CD14-positive monocyte (primary cell): ENCODE measurements around the gene DCLK2. TPM values are rescaled to one million over a fixed set of nuclear protein-coding genes. Genes with fewer than 3 reads are reported as not detected.

Experiments used
- DNase-seq, 3 donors: peaks; one replicate each; pipeline ENCODE4 v3.0.0-alpha.2; 2011 to 2022
- H2AFZ ChIP-seq: 2 replicates; pipeline ENCODE4 v1.6.0; 2012; ENCODE audit warnings: mild to moderate bottlenecking, low read depth, low read length, inconsistent platforms; ENCODE audit not compliant: insufficient read depth, poor library complexity, severe bottlenecking
- H3K27ac ChIP-seq, 2 donors: 1 replicate in 1 of 2; 2 replicates in 1 of 2; pipeline ENCODE4 v1.5.1; 2012 to 2013; ENCODE audit warnings: low read length in 2 of 2, control low read depth in 1 of 2, inconsistent platforms in 1 of 2, low read depth in 1 of 2, mild to moderate bottlenecking in 1 of 2
- H3K27me3 ChIP-seq, 2 donors: one replicate each; pipeline versions ENCODE4 v1.6.0 to v1.6.1; 2011 to 2013; ENCODE audit warnings: low read length in 2 of 2; ENCODE audit not compliant: control insufficient read depth in 2 of 2, insufficient read depth in 2 of 2
- H3K36me3 ChIP-seq, 2 donors: replicated peaks in 1 of 2; 1 replicate in 1 of 2; 2 replicates in 1 of 2; pipeline versions ENCODE4 v1.5.1 to v1.6.1; 2012 to 2013; ENCODE audit warnings: low read length in 2 of 2, control low read depth in 1 of 2, inconsistent platforms in 1 of 2, mild to moderate bottlenecking in 1 of 2; ENCODE audit not compliant: insufficient read depth in 2 of 2, control insufficient read depth in 1 of 2
- H3K4me1 ChIP-seq, 2 donors: 1 replicate in 1 of 2; 2 replicates in 1 of 2; pipeline versions ENCODE4 v1.5.1 to v1.6.1; 2012 to 2013; ENCODE audit warnings: low read length in 2 of 2, control low read depth in 1 of 2, inconsistent platforms in 1 of 2, mild to moderate bottlenecking in 1 of 2, moderate library complexity in 1 of 2; ENCODE audit not compliant: insufficient read depth in 2 of 2, control insufficient read depth in 1 of 2
- H3K4me2 ChIP-seq: replicated peaks from 2 replicates; pipeline ENCODE3; 2012; ENCODE audit warnings: low read length, moderate library complexity, mild to moderate bottlenecking; ENCODE audit not compliant: poor library complexity, severe bottlenecking; ENCODE audit errors: extremely low read depth
- H3K4me3 ChIP-seq, 3 experiments: fragments of 200-600 bp in 1 of 3; sonication (generic) in 1 of 3; replicated peaks in 1 of 3; 1 replicate in 2 of 3; 2 replicates in 1 of 3; pipeline ENCODE4 v1.5.1; 2011 to 2013; ENCODE audit warnings: low read length in 3 of 3, mild to moderate bottlenecking in 3 of 3, control low read depth in 2 of 3, low read depth in 2 of 3, inconsistent platforms in 1 of 3, moderate library complexity in 1 of 3
- H3K79me2 ChIP-seq: 2 replicates; pipeline ENCODE4 v1.6.0; 2012; ENCODE audit warnings: mild to moderate bottlenecking, control low read depth, inconsistent platforms, low read length, moderate library complexity; ENCODE audit not compliant: insufficient read depth
- H3K9ac ChIP-seq: 2 replicates; pipeline ENCODE4 v1.6.0; 2017; ENCODE audit warnings: low read length, mild to moderate bottlenecking; ENCODE audit not compliant: insufficient read depth, poor library complexity, severe bottlenecking
- H3K9me3 ChIP-seq, 2 donors: replicated peaks in 1 of 2; 1 replicate in 1 of 2; 2 replicates in 1 of 2; pipeline versions ENCODE4 v1.5.1 to v1.6.1; 2012 to 2013; ENCODE audit warnings: low read length in 2 of 2, control low read depth in 1 of 2; ENCODE audit not compliant: control insufficient read depth in 1 of 2, insufficient read depth in 1 of 2
- H4K20me1 ChIP-seq: 2 replicates; pipeline ENCODE4 v1.6.0; 2012; ENCODE audit warnings: mild to moderate bottlenecking, low read length, control low read depth, moderate library complexity; ENCODE audit not compliant: insufficient read depth
- H3K27ac Mint-ChIP-seq, 7 donors: one replicate each; pipeline ENCODE4 v1.8.0; 2020; ENCODE audit warnings: mild to moderate bottlenecking in 7 of 7, mixed read lengths in 7 of 7, moderate library complexity in 6 of 7, inconsistent platforms in 2 of 7
- H3K27me3 Mint-ChIP-seq, 3 donors: one replicate each; pipeline ENCODE4 v1.8.0; 2021 to 2022; ENCODE audit warnings: low read depth in 3 of 3, mild to moderate bottlenecking in 3 of 3, mixed read lengths in 3 of 3, moderate library complexity in 3 of 3, inconsistent platforms in 1 of 3
- H3K36me3 Mint-ChIP-seq, 2 donors: one replicate each; pipeline ENCODE4 v1.8.0; 2020; ENCODE audit warnings: mixed read lengths in 2 of 2, inconsistent platforms in 1 of 2, mild to moderate bottlenecking in 1 of 2
- H3K4me1 Mint-ChIP-seq: one replicate; pipeline ENCODE4 v1.8.0; 2020; ENCODE audit warnings: mild to moderate bottlenecking, mixed read lengths
- H3K4me3 Mint-ChIP-seq, 2 donors: one replicate each; pipeline ENCODE4 v1.8.0; 2020; ENCODE audit warnings: mild to moderate bottlenecking in 2 of 2, mixed read lengths in 2 of 2, moderate library complexity in 1 of 2
- H3K9me3 Mint-ChIP-seq, 7 donors: one replicate each; pipeline ENCODE4 v1.8.0; 2020 to 2022; ENCODE audit warnings: mixed read lengths in 7 of 7, mild to moderate bottlenecking in 6 of 7, moderate library complexity in 6 of 7, inconsistent platforms in 2 of 7
- WGBS: methylation state at CpG from one replicate; pipeline ENCODE4 v1.1.5; 2013; ENCODE audit warnings: missing lambda C conversion rate; ENCODE audit not compliant: insufficient coverage; 5-methylcytosine and 5-hydroxymethylcytosine counted together
- intact Hi-C, 2 donors: fragments of 100-400 bp; cut with micrococcal nuclease; formaldehyde crosslinking; loops; one replicate each; pipeline versions ENCODE4 v1.15.0 to v1.15.1; 2023
- polyA plus RNA-seq, 3 donors: library from polyadenylated mRNA; depleted of rRNA in 1 of 3; unstranded in 2 of 3; stranded (reverse) in 1 of 3; fragments of 300-500 nt in 2 of 3; fragments of >200 nt in 1 of 3; fragmentation: Illumina TruSeq in 2 of 3; gene quantifications; 1 replicate in 2 of 3; 2 replicates in 1 of 3; pipeline ENCODE4 v1.2.3, GENCODE V29; 2012 to 2021
- TF ChIP-seq, protein P1 (sequence below): fragments of 200-600 bp; IDR thresholded peaks from one replicate; pipeline ENCODE4 v1.8.0; 2022; ENCODE audit warnings: antibody characterized with exemption, mild to moderate bottlenecking

The DCLK2 gene
- polyA plus RNA-seq, 3 donors = 0.13 TPM; not detected in 2

DNA sequence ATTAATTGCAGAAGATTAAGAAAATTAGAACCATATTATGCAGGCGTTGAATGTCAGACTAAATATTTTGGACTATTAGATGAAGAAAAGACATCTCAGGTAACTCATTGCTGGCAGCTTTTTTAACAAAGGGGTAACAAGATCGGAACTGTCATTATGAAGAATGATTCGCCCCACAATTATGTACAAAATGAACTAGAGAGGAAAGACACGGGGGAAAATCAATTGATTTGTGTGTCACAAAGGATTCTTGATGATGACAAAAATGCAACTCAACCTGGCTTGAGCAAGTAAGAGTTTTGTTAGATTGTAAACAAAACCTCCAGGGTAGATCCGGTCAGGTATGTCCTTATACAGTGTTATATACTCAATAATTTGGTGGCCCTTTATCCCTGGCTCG, 12.5 kb upstream of the DCLK2 start:
- Histone ChIP-seq H3K9me3 (no peaks in the 10 kb centered on the region), H3K4me3 (no peak overlapping the region), H3K27ac (no peak overlapping the region), H3K4me1 (peaks cover 20 to 23% of the 10 kb centered on the region in 2 donors), H4K20me1 (no peaks in the 10 kb centered on the region), H3K9ac (no peak overlapping the region), H3K4me2 (no peak overlapping the region), H3K27me3 (no peaks in the 10 kb centered on the region), H3K79me2 (no peaks in the 10 kb centered on the region), H2AFZ (no peak overlapping the region), H3K36me3 (no peaks in the 10 kb centered on the region)
- WGBS = 100% methylated on average over 1 of the region's 6 CpGs
- H3K4me3 Mint-ChIP-seq = no peak overlapping the region
- peaks cover 0 to 5% (median 2%) of the 10 kb centered on the region in 3 donors for H3K27me3 Mint-ChIP-seq
- H3K4me1 Mint-ChIP-seq = peaks cover 37% of the 10 kb centered on the region
- H3K36me3 Mint-ChIP-seq = no peaks in the 10 kb centered on the region
- H3K27ac Mint-ChIP-seq = no peak overlapping the region
- peaks cover 0 to 4% (median 2%) of the 10 kb centered on the region in 7 donors for H3K9me3 Mint-ChIP-seq
- DNase-seq = no peak
- TF ChIP-seq, protein P1, sequence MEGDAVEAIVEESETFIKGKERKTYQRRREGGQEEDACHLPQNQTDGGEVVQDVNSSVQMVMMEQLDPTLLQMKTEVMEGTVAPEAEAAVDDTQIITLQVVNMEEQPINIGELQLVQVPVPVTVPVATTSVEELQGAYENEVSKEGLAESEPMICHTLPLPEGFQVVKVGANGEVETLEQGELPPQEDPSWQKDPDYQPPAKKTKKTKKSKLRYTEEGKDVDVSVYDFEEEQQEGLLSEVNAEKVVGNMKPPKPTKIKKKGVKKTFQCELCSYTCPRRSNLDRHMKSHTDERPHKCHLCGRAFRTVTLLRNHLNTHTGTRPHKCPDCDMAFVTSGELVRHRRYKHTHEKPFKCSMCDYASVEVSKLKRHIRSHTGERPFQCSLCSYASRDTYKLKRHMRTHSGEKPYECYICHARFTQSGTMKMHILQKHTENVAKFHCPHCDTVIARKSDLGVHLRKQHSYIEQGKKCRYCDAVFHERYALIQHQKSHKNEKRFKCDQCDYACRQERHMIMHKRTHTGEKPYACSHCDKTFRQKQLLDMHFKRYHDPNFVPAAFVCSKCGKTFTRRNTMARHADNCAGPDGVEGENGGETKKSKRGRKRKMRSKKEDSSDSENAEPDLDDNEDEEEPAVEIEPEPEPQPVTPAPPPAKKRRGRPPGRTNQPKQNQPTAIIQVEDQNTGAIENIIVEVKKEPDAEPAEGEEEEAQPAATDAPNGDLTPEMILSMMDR = no peak
- intact Hi-C loops = no loop called here

DNA sequence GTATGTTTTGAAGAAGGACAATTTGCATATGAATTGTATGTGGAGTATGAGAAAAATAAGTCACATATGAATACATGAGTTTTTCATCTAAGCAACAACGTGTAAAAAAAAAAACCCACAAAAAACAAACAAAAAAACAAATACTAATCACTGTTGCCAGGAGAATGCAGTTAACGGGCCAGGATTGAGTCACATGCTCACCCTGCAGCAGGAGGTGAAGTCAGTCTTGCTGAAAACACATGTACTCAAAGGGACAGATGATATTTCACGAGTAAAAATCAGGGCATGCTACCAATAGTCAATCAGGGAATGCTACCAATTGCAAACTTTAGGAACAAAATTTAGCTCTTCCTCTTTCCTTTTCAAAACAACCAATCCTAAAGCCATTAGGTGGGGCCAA, 10.4 kb upstream of the DCLK2 start:
- intact Hi-C loops = no loop called here
- no peak overlapping the region for H2AFZ ChIP-seq
- Mint-ChIP-seq H3K36me3 (no peaks in the 10 kb centered on the region), H3K9me3 (peaks cover 0 to 4% (median 2%) of the 10 kb centered on the region in 7 donors), H3K4me3 (no peak overlapping the region), H3K27me3 (peaks cover 0 to 6% (median 2%) of the 10 kb centered on the region in 3 donors), H3K4me1 (peaks cover 23% of the 10 kb centered on the region), H3K27ac (no peak overlapping the region)
- H3K9ac ChIP-seq = no peak overlapping the region
- no peaks in the 10 kb centered on the region for H3K27me3 ChIP-seq
- no peak overlapping the region for H3K4me2 ChIP-seq
- no peaks in the 10 kb centered on the region for H4K20me1 ChIP-seq
- peaks cover 9 to 11% of the 10 kb centered on the region in 2 donors for H3K4me1 ChIP-seq
- DNase-seq = no peak
- no peaks in the 10 kb centered on the region for H3K36me3 ChIP-seq
- 85% methylated on average over 2 of the region's 3 CpGs for WGBS
- TF ChIP-seq, protein P1 = no peak
- H3K79me2 ChIP-seq = no peaks in the 10 kb centered on the region
- H3K27ac ChIP-seq = no peak overlapping the region
- H3K4me3 ChIP-seq = no peak overlapping the region
- H3K9me3 ChIP-seq = no peaks in the 10 kb centered on the region
